ENCODE data around the gene MAPK11. TPM values are rescaled to one million over a fixed set of nuclear protein-coding genes. Genes with fewer than 3 reads are reported as not detected.

The MAPK11 gene
- total and polyA plus RNA-seq, 9 of the 15 experiments (the other 6 are each of a cell fraction or from before 2014, with no cell fraction given) = 0.06 to 14.6 (median 5.3) TPM

DNA sequence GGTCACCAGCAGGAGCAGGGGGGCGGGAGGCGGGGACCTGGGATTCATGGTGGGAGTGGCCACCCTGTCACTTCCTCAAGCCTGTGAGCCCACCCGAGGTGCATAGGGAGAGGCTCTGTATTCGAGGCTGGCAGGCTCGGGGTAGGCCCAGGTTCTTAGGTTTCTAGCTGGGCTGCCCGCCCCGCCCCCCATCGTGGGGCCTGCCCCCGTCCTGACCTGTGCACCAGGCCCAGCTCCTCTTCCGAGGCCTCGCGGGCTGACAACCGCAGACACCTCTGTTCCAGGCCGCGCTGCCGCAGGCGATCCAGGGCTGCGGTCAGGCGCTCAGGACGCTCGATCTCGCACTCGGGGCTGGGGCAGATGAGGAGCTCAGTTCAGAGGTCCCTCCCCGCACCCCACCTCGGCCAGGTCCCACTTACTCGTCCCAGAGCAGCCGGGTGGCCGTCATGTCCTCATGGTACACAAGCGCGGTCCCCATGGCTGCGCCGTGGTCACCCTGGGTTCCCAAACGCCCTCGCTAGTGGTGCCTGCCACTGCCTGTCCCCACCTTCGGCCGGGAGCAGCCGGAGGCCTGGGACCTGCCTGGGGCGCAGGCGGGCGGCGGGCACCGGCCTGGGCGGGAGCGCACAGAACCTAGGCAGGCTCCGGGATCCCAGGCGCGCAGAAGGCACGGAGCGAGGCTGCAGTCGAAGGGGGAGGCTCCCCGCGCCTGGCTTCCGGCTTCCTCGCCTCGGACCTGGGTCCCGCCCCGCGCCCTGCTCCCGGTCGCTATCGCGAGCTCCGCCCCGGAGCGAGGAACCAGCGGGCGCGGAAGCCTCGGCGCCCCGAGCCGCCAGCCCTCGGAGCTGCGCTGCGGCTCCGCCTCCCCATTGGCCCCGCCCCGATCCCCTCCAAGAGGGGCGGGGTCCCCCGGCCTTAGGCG is 19.4 kb downstream of the MAPK11 start, which contains the start of gene HDAC10 (continued):
- TF ChIP-seq ZNF184 (CRISPR knock-in tag; IDR thresholded peaks at IDR 0.05) (no peak), ZBTB33 (CRISPR knock-in tag; IDR thresholded peaks at IDR 0.05) (no peak), AFF1 (IDR thresholded peaks at IDR 0.05; ENCODE audit: low read depth in 1 of 2, partially characterized antibody in 2 of 2) (no peak), YY1 (IDR thresholded peaks at IDR 0.05; ENCODE audit: borderline replicate concordance in 1 of 3, control insufficient read depth in 1 of 3, extremely low read depth in 1 of 3, insufficient read depth in 3 of 3, insufficient read length in 1 of 3, insufficient replicate concordance in 2 of 3, low read depth in 1 of 3, low read length in 2 of 3) (peak in 1 of 3 experiments; percentile 11), POLR2B (IDR thresholded peaks at IDR 0.05; ENCODE audit: low read depth, partially characterized antibody) (peak; percentile 62), NONO (IDR thresholded peaks at IDR 0.05; ENCODE audit: low read depth in 2 of 2, low read length in 1 of 2) (0 out of 4 replicates have a peak, but pooled peaks of 1 of the 2 experiments have one; percentile 19), ZNF583 (CRISPR knock-in tag; IDR thresholded peaks at IDR 0.05) (no peak), ZEB2 (IDR thresholded peaks at IDR 0.05) (no peak), UBTF (IDR thresholded peaks at IDR 0.05; ENCODE audit: borderline replicate concordance in 1 of 2, low read depth in 2 of 2, low read length in 2 of 2) (peak; percentile 68 to 89; a peak in 2 of 4 replicates), ZNF584 (CRISPR knock-in tag; IDR thresholded peaks at IDR 0.05; ENCODE audit: low read depth) (no peak)
- TF ChIP-seq, protein P1, sequence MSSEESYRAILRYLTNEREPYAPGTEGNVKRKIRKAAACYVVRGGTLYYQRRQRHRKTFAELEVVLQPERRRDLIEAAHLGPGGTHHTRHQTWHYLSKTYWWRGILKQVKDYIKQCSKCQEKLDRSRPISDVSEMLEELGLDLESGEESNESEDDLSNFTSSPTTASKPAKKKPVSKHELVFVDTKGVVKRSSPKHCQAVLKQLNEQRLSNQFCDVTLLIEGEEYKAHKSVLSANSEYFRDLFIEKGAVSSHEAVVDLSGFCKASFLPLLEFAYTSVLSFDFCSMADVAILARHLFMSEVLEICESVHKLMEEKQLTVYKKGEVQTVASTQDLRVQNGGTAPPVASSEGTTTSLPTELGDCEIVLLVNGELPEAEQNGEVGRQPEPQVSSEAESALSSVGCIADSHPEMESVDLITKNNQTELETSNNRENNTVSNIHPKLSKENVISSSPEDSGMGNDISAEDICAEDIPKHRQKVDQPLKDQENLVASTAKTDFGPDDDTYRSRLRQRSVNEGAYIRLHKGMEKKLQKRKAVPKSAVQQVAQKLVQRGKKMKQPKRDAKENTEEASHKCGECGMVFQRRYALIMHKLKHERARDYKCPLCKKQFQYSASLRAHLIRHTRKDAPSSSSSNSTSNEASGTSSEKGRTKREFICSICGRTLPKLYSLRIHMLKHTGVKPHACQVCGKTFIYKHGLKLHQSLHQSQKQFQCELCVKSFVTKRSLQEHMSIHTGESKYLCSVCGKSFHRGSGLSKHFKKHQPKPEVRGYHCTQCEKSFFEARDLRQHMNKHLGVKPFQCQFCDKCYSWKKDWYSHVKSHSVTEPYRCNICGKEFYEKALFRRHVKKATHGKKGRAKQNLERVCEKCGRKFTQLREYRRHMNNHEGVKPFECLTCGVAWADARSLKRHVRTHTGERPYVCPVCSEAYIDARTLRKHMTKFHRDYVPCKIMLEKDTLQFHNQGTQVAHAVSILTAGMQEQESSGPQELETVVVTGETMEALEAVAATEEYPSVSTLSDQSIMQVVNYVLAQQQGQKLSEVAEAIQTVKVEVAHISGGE (CRISPR knock-in tag; IDR thresholded peaks at IDR 0.05) = peak in 1 of 3 experiments; percentile 28; a peak in 1 of 6 replicates

Data from K562 (cell line).